ENCODE results near the gene LSM14A.
"Not testable (repeated sequence)": the region's sequence is repeated elsewhere in the genome, so short reads cannot be mapped to it uniquely, and the experiment has no call there.

LSM14A gene

GRCh38 chr19:34171877-34172660 lies at the start of gene LSM14A:
Gene LSM14A, plus strand, starts transcription at chr19:34172504. Its CDS starts 139 bp downstream, at chr19:34172643.
- peak; percentile 92 for DNase-seq

- no peak for DNase-seq
These were observed 47.5 kb upstream of the LSM14A start for GRCh38 chr19:34124828-34125227.

GRCh38 chr19:34126966-34127365 lies 45.3 kb upstream of the LSM14A start:
- DNase-seq, result no peak

- DNase-seq, result no peak
These were observed 44.6 kb upstream of the LSM14A start for GRCh38 chr19:34127684-34128189.

- no peak for DNase-seq
These were observed 43.6 kb upstream of the LSM14A start for GRCh38 chr19:34128558-34129250.

GRCh38 chr19:34131100-34131499 lies 41.2 kb upstream of the LSM14A start:
- DNase-seq, result no peak

- DNase-seq, result not testable (repeated sequence)
These were observed 40.2 kb upstream of the LSM14A start for GRCh38 chr19:34132145-34132544.

- DNase-seq, result not testable (repeated sequence)
These were observed 39.6 kb upstream of the LSM14A start for GRCh38 chr19:34132706-34133105.

- DNase-seq, result peak; percentile 93
These were observed 37.9 kb upstream of the LSM14A start for GRCh38 chr19:34134190-34135053.

- no peak for DNase-seq
These were observed 37.1 kb upstream of the LSM14A start for GRCh38 chr19:34135054-34135800.

GRCh38 chr19:34135821-34136611 lies 36.3 kb upstream of the LSM14A start:
- DNase-seq, result no peak

GRCh38 chr19:34141025-34141424 lies 31.3 kb upstream of the LSM14A start:
- DNase-seq, result no peak

- DNase-seq, result no peak
These were observed 29.9 kb upstream of the LSM14A start for GRCh38 chr19:34142440-34142839.

- peak; percentile 46 for DNase-seq
These were observed 26.5 kb upstream of the LSM14A start for GRCh38 chr19:34145741-34146202.

- no peak for DNase-seq
These were observed 23.6 kb upstream of the LSM14A start for GRCh38 chr19:34148658-34149185.

- no peak for DNase-seq
These were observed 22.4 kb upstream of the LSM14A start for GRCh38 chr19:34149873-34150272.

GRCh38 chr19:34150558-34150957 lies 21.7 kb upstream of the LSM14A start:
- no peak for DNase-seq

GRCh38 chr19:34151439-34151838 lies 20.9 kb upstream of the LSM14A start:
- DNase-seq, result no peak

GRCh38 chr19:34154401-34154800 lies 17.9 kb upstream of the LSM14A start:
- DNase-seq, result no peak

- no peak for DNase-seq
These were observed 16.6 kb upstream of the LSM14A start for GRCh38 chr19:34155686-34156085.

GRCh38 chr19:34158966-34159365 lies 13.3 kb upstream of the LSM14A start:
- DNase-seq, result not testable (repeated sequence)

Measured in activated naive CD4-positive, alpha-beta T cell treated with anti-CD3 and anti-CD28 coated beads, Interleukin-2, amount 50 U/mL, for 16 hours (primary cell).